GM19239 (cell line): ENCODE results near the gene COL17A1.

Experiments used
- DNase-seq: peaks from one replicate; pipeline ENCODE4 v3.0.0; 2011; ENCODE audit warnings: low spot score; ENCODE audit not compliant: insufficient read length
- FAIRE-seq: peaks from 2 replicates; lab custom pipeline; 2011; peaks lifted over from hg19 to GRCh38; lab: Jason Lieb, UNC

The COL17A1 gene

GRCh38 chr10:104056619-104057273, 28.9 kb downstream of the COL17A1 start:
- DNase-seq (no peak), FAIRE-seq (no peak)

- FAIRE-seq (no peak), DNase-seq (no peak)
These were observed 31.2 kb downstream of the COL17A1 start for GRCh38 chr10:104054430-104054829.

- FAIRE-seq = no peak
These were observed 32.5 kb downstream of the COL17A1 start for GRCh38 chr10:104053201-104053600.

GRCh38 chr10:104052431-104052830, 33.2 kb downstream of the COL17A1 start:
- DNase-seq = no peak
- FAIRE-seq = no peak

More at GRCh38 chr10:104053201-104053600, 32.5 kb downstream of the COL17A1 start:
- no peak for DNase-seq

- no peak for DNase-seq
- FAIRE-seq = no peak
These were observed 36.0 kb downstream of the COL17A1 start for GRCh38 chr10:104049504-104050250.

- FAIRE-seq (no peak), DNase-seq (no peak)
These were observed 39.0 kb downstream of the COL17A1 start for GRCh38 chr10:104046651-104047050.

GRCh38 chr10:104045151-104046089, 40.3 kb downstream of the COL17A1 start:
- FAIRE-seq = no peak
- DNase-seq = no peak

GRCh38 chr10:104043854-104044253, 41.8 kb downstream of the COL17A1 start:
- no peak for FAIRE-seq
- DNase-seq = no peak

- FAIRE-seq = no peak
- DNase-seq = no peak
These were observed 42.4 kb downstream of the COL17A1 start for GRCh38 chr10:104043185-104043830.

GRCh38 chr10:104041891-104042535, 43.7 kb downstream of the COL17A1 start:
- FAIRE-seq = no peak

GRCh38 chr10:104040862-104041789, 44.6 kb downstream of the COL17A1 start:
- FAIRE-seq = no peak
- DNase-seq = no peak

More at GRCh38 chr10:104041891-104042535, 43.7 kb downstream of the COL17A1 start:
- no peak for DNase-seq

GRCh38 chr10:104040382-104040781, 45.3 kb downstream of the COL17A1 start:
- DNase-seq = no peak
- FAIRE-seq = no peak

GRCh38 chr10:104038958-104039752, 46.5 kb downstream of the COL17A1 start:
- DNase-seq = no peak
- FAIRE-seq = no peak

- DNase-seq = no peak
These were observed 47.1 kb downstream of the COL17A1 start for GRCh38 chr10:104038537-104038936.

GRCh38 chr10:104037261-104037951, 48.3 kb downstream of the COL17A1 start:
- no peak for DNase-seq

More at GRCh38 chr10:104038537-104038936, 47.1 kb downstream of the COL17A1 start:
- no peak for FAIRE-seq

GRCh38 chr10:104036518-104037260, 49.0 kb downstream of the COL17A1 start:
- FAIRE-seq (no peak), DNase-seq (no peak)

More at GRCh38 chr10:104037261-104037951, 48.3 kb downstream of the COL17A1 start:
- FAIRE-seq = no peak

- DNase-seq (no peak), FAIRE-seq (no peak)
These were observed 49.7 kb downstream of the COL17A1 start for GRCh38 chr10:104036069-104036384.
